Measurements from ENCODE around the gene PEAK3. TPM values are rescaled to one million over a fixed set of nuclear protein-coding genes. Genes with fewer than 3 reads are reported as not detected.

Gene PEAK3
- total and polyA plus RNA-seq, 12 donors: 0.05 to 3.2 (median 1.2) TPM; not detected in 1

DNA sequence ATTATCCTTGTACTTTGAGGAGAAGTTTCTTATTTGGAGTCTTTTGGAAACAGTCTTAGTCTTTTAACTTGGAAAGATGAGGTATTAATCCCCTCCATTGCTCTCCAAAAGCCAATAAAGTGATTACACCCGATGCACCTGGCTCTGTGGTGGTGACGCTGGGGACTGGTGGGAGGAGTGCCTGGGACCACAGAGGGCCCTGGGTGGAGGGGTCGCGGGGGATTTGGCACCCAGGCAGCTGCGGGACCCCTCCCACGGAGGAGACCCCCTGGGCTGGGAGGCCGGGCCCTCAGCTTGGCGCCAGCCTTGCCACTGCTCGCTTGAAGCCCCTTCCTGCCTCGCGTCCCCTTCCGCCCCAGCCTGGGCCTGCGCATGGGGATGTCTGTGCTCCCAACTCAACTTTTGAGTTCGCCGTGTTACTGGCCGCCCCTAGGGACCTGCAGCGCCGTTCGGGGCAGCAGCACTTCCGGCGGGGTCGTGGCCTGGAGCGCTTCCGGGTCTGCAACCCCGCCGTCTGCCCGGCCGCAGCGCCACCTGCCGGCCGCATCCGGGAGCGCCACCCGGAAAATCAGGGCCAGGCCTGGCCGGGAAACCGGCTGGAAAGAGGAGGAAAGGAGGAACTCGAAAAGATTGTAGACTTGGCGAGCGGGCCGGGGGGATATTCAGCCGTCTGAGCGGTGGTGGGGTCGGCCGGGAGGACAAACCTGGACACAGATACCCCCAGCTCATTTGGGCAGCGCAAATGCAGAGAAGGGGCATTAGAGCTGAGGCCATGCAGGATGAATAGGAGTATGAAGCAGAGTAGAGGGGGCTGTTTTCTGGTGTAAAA lies 8.4 kb downstream of the PEAK3 start:
- H3K36me3 ChIP-seq (replicated peaks in 1 of 2): peaks cover 0 to 24% of the 10 kb centered on the region in 2 donors
- WGBS, 4 donors: 7 to 12% (median 9%) methylated on average over 20 to 45 of the region's 45 CpGs
- peak; percentile 65 to 84 (median 75) for DNase-seq
- no peaks in the 10 kb centered on the region for H3K9me3 ChIP-seq (replicated peaks in 1 of 3)
- peaks cover 31 to 53% of the 10 kb centered on the region in 2 donors for H3K4me1 ChIP-seq (replicated peaks in 1 of 2)
- intact Hi-C loops (cut with DNase I): loop anchor here (2.0 to 5.0 kb wide), 3 partner anchors 36 to 116 kb away; partner anchors contain the start of genes PLEKHJ1 (in 2 of the 2) and SF3A2 (in 2 of the 2)
- peak overlapping the region in 4 of 5 donors; percentile 58 to 100 (median 77) for H3K27ac ChIP-seq
- H3K4me3 ChIP-seq: peak overlapping the region in 1 of 4 donors; percentile 39
- H3K27me3 ChIP-seq: no peaks in the 10 kb centered on the region
- peak in 1 of 2 donors; percentile 13 for TF ChIP-seq POLR2A (IDR thresholded peaks at IDR 0.05)
- TF ChIP-seq CTCF (IDR thresholded peaks at IDR 0.05): peak; percentile 83 to 99 (median 97)

DNA sequence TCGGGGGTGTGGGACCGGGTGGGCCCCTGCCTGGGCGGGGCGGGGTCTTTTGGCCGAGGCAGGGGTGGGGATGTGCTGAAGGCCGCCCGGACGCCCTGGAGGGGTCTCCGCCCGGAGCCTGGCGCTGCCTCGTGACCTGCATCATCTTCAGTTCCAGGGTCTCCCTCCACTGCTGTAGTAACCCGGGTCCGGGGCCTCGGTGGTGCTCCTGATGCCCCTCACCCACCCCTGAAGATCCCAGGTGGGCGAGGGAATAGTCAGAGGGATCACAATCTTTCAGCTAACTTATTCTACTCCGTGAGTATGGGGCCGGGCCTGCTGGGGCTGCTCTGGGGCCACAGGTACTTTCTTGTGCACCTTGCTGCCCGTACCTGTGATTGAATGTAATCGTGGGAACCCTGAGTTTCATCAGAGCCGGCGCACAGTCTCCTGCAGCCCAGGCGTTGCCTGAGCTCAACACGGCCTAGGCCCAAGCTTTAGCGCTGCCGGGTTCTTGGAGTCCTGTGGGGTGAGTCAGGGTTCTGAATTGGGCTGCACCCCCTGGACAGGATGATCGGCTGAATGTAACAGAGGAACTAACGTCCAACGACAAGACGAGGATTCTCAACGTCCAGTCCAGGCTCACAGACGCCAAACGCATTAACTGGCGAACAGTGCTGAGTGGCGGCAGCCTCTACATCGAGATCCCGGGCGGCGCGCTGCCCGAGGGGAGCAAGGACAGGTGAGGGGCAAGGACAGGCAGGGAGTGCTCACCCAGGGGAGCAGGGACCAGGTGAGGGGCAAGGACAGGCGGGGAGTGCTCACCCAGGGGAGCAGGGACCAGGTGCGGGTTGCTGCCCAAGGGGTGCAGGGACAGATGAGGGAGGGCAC lies 10.5 kb downstream of the PEAK3 start:
- peaks cover 0 to 24% of the 10 kb centered on the region in 2 donors for H3K36me3 ChIP-seq (replicated peaks in 1 of 2)
- TF ChIP-seq CTCF (IDR thresholded peaks at IDR 0.05) (no peak), POLR2A (IDR thresholded peaks at IDR 0.05) (peak in 1 of 2 donors; percentile 71)
- H3K4me1 ChIP-seq (replicated peaks in 1 of 2): peaks cover 31 to 63% of the 10 kb centered on the region in 2 donors
- peak; percentile 40 to 81 (median 74) for DNase-seq
- no peaks in the 10 kb centered on the region for H3K9me3 ChIP-seq (replicated peaks in 1 of 3)
- intact Hi-C loops (cut with DNase I): loop anchor here (2.0 to 5.0 kb wide), 3 partner anchors 34 to 114 kb away; partner anchors contain the start of genes PLEKHJ1 (in 2 of the 2) and SF3A2 (in 2 of the 2)
- peak overlapping the region in 2 of 4 donors; percentile 75 to 97 for H3K4me3 ChIP-seq
- peak overlapping the region; percentile 84 to 100 (median 99) for H3K27ac ChIP-seq
- no peaks in the 10 kb centered on the region for H3K27me3 ChIP-seq
- WGBS, 4 donors: 15 to 66% (median 20%) methylated on average over 13 to 43 of the region's 43 CpGs

DNA sequence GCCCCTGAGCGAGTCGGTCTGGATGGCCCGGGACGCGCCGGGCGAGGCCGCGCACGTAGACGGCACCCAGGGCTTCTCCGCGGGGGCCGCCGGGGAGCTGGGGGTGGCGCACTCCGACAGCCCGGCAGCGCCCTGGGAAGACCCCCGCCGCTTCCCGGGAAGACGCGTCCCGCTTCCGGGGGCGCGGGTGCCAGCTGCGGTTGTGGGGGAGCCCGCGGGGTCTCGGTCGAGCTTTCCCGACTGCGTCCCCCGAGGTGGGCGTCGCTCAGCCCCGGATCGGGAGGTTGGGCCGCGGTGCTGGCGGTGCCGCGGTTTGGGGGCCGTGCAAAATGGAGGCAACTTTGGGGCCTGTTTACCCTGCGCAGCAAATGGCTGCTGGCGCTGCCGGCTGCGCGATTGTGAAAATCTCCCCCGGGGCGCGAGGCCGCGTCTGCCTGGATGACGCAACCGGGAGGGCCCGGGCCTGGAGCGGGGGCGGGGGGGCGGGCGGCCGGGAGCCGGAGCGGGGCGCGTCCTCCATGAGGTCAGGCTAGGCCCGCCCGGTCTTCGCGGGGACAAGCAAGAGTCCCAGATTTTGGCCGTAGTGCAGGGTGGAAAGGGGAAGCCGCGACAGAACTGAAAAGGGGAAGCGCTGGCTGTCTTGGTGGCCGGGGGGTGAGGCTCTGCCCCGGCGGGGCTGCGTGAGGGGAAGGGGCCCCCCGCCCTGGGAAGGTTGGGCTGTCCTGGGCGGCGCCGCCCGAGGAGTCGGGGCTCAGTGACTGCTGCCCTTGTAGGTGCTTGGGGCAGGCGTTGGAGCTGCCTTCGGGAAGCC lies 11.3 kb downstream of the PEAK3 start:
- intact Hi-C loops (cut with DNase I): loop anchor here (5.0 kb wide), 2 partner anchors 33 to 113 kb away; partner anchors contain the start of genes PLEKHJ1 (in 1 of the 2) and SF3A2 (in 1 of the 2)
- peaks cover 0 to 24% of the 10 kb centered on the region in 2 donors for H3K36me3 ChIP-seq (replicated peaks in 1 of 2)
- peak overlapping the region; percentile 95 to 100 (median 99) for H3K27ac ChIP-seq
- no peaks in the 10 kb centered on the region for H3K9me3 ChIP-seq (replicated peaks in 1 of 3)
- TF ChIP-seq CTCF (IDR thresholded peaks at IDR 0.05) (no peak), POLR2A (IDR thresholded peaks at IDR 0.05) (peak; percentile 68 to 89)
- peak overlapping the region; percentile 72 to 100 (median 86) for H3K4me3 ChIP-seq
- DNase-seq: peak; percentile 86 to 91 (median 87)
- H3K4me1 ChIP-seq (replicated peaks in 1 of 2): peaks cover 31 to 59% of the 10 kb centered on the region in 2 donors
- WGBS, 4 donors: 0 to 2% (median 0%) methylated on average over 5 to 88 of the region's 88 CpGs
- no peaks in the 10 kb centered on the region for H3K27me3 ChIP-seq
